Ascending aorta (tissue), 2 donors: Measurements from ENCODE around the gene PMS2. TPM values are rescaled to one million over a fixed set of nuclear protein-coding genes. Genes with fewer than 3 reads are reported as not detected.
A peak's percentile ranks its signal among the peaks of the same experiment; 100 is the strongest.

Experiments used
- DNase-seq, 2 donors: peaks; one replicate each; pipeline ENCODE4 v3.0.0-alpha.2; 2019; ENCODE audit warnings: low spot score in 2 of 2
- H3K27ac ChIP-seq, 2 donors: fragments of 200-600 bp; sonication (generic); one replicate each; pipeline ENCODE4 v1.5.1; 2016 to 2017; ENCODE audit warnings: mild to moderate bottlenecking in 1 of 2
- H3K27me3 ChIP-seq: fragments of 200-600 bp; sonication (generic); one replicate; pipeline ENCODE4 v1.5.1; 2017
- H3K36me3 ChIP-seq, 2 donors: fragments of 200-600 bp; sonication (generic); one replicate each; pipeline ENCODE4 v1.5.1; 2016
- H3K4me1 ChIP-seq, 2 donors: fragments of 200-600 bp; sonication (generic); one replicate each; pipeline ENCODE4 v1.5.1; 2016 to 2017; ENCODE audit warnings: mild to moderate bottlenecking in 1 of 2
- H3K4me3 ChIP-seq, 2 donors: fragments of 200-600 bp; sonication (generic); one replicate each; pipeline ENCODE4 v1.5.1; 2016 to 2017; ENCODE audit warnings: mild to moderate bottlenecking in 1 of 2
- H3K9me3 ChIP-seq, 2 donors: fragments of 200-600 bp; sonication (generic); one replicate each; pipeline ENCODE4 v1.5.1; 2016
- CTCF ChIP-seq, 3 experiments: fragments of 200-600 bp in 2 of 3; fragments of 450-650 bp in 1 of 3; sonication (generic) in 2 of 3; IDR thresholded peaks; one replicate each; pipeline ENCODE4 v1.5.1; 2016 to 2019; ENCODE audit warnings: antibody characterized with exemption in 3 of 3, mild to moderate bottlenecking in 1 of 3, moderate library complexity in 1 of 3
- intact Hi-C: fragments of 100-400 bp; cut with DNase I; formaldehyde crosslinking; loops from one replicate; pipeline ENCODE4 v1.15.1; 2023
- total RNA-seq: library from RNA; depleted of rRNA; stranded (reverse); fragments of >200 nt; gene quantifications from one replicate; pipeline ENCODE4 v1.1.0, GENCODE V29; 2016

The PMS2 gene
- total RNA-seq, 1 donor from 2014 or later, result 13.2 TPM

GRCh38 chr7:6028563-6028962 lies 19.7 kb upstream of the PMS2 start:
- Histone ChIP-seq H3K27me3 (no peaks in the 10 kb centered on the region), H3K36me3 (peaks cover 72 to 86% of the 10 kb centered on the region in 2 donors), H3K4me3 (no peak overlapping the region), H3K4me1 (no peaks in the 10 kb centered on the region), H3K27ac (no peak overlapping the region), H3K9me3 (no peaks in the 10 kb centered on the region)
- no peak for TF ChIP-seq CTCF (IDR thresholded peaks at IDR 0.05)
- intact Hi-C loops, result no loop called here
- DNase-seq, result no peak

GRCh38 chr7:6027806-6028365 lies 19.0 kb upstream of the PMS2 start:
- Histone ChIP-seq H3K27ac (no peak overlapping the region), H3K4me3 (no peak overlapping the region), H3K27me3 (no peaks in the 10 kb centered on the region), H3K4me1 (no peaks in the 10 kb centered on the region), H3K36me3 (peaks cover 74 to 88% of the 10 kb centered on the region in 2 donors), H3K9me3 (no peaks in the 10 kb centered on the region)
- no peak for TF ChIP-seq CTCF (IDR thresholded peaks at IDR 0.05)
- no peak for DNase-seq
- intact Hi-C loops, result no loop called here

- intact Hi-C loops, result no loop called here
- TF ChIP-seq CTCF (IDR thresholded peaks at IDR 0.05), result peak in 1 of 3 experiments; percentile 0
- Histone ChIP-seq H3K36me3 (peaks cover 82 to 91% of the 10 kb centered on the region in 2 donors), H3K27ac (peak overlapping the region in 1 of 2 donors; percentile 51), H3K9me3 (no peaks in the 10 kb centered on the region), H3K4me3 (no peak overlapping the region), H3K27me3 (no peaks in the 10 kb centered on the region), H3K4me1 (no peaks in the 10 kb centered on the region)
- DNase-seq, result no peak
Observed at GRCh38 chr7:6026820-6027311, 18.0 kb upstream of the PMS2 start.

GRCh38 chr7:6026011-6026819 lies 17.4 kb upstream of the PMS2 start:
- intact Hi-C loops, result no loop called here
- Histone ChIP-seq H3K27ac (peak overlapping the region; percentile 46 to 51), H3K4me3 (peak overlapping the region in 1 of 2 donors; percentile 41), H3K27me3 (no peaks in the 10 kb centered on the region), H3K4me1 (no peaks in the 10 kb centered on the region), H3K36me3 (peaks cover 86 to 95% of the 10 kb centered on the region in 2 donors), H3K9me3 (no peaks in the 10 kb centered on the region)
- TF ChIP-seq CTCF (IDR thresholded peaks at IDR 0.05), result peak in 1 of 3 experiments; percentile 7
- DNase-seq, result peak; percentile 12 to 78

- intact Hi-C loops, result no loop called here
- H3K36me3 ChIP-seq, result peaks cover 87 to 97% of the 10 kb centered on the region in 2 donors
- no peaks in the 10 kb centered on the region for H3K27me3 ChIP-seq
- no peak for TF ChIP-seq CTCF (IDR thresholded peaks at IDR 0.05)
- no peak overlapping the region for H3K4me3 ChIP-seq
- no peak for DNase-seq
- no peaks in the 10 kb centered on the region for H3K9me3 ChIP-seq
- H3K4me1 ChIP-seq, result no peaks in the 10 kb centered on the region
- H3K27ac ChIP-seq, result no peak overlapping the region
Observed at GRCh38 chr7:6023974-6024435, 15.2 kb upstream of the PMS2 start.
